Measurements from ENCODE around the gene PHAF1.

DNA sequence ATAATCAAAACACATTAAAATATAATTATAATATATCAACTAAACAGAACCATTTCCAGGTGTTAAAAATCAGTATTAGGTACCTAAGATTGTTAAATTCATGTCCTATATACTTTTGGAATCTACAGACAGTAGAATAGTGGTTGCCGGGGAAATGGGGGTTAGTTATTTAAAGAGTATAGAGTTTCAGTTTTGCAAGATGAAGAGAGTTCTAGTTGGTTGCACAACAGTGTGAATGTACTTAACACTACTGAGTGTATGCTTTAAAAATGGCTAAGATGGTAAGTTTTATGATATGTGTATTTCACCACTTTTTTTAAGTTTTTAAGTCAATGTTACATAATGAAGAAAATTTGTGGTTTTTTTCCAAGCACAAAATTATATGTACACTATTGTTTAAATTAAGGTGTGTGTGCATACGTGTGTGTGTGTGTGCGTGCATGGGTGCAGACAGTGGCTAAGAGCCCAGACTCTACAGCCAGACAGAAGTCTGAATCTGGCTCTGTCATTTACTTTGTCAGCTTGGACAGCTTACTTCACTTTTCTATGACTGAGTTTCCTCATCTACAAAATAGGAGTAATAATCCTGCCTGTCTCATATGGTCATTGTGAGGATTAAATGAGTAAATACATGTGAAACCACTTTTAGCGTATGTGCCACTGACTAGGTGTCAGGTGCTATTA, 25.3 kb upstream of the PHAF1 start:
- TF ChIP-seq, protein P1, sequence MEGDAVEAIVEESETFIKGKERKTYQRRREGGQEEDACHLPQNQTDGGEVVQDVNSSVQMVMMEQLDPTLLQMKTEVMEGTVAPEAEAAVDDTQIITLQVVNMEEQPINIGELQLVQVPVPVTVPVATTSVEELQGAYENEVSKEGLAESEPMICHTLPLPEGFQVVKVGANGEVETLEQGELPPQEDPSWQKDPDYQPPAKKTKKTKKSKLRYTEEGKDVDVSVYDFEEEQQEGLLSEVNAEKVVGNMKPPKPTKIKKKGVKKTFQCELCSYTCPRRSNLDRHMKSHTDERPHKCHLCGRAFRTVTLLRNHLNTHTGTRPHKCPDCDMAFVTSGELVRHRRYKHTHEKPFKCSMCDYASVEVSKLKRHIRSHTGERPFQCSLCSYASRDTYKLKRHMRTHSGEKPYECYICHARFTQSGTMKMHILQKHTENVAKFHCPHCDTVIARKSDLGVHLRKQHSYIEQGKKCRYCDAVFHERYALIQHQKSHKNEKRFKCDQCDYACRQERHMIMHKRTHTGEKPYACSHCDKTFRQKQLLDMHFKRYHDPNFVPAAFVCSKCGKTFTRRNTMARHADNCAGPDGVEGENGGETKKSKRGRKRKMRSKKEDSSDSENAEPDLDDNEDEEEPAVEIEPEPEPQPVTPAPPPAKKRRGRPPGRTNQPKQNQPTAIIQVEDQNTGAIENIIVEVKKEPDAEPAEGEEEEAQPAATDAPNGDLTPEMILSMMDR (IDR thresholded peaks at IDR 0.05 in 8 of 11, conservative IDR thresholded peaks at IDR 0.05 in 3 of 11): no peak
- no peak for TF ChIP-seq POLR2A (IDR thresholded peaks at IDR 0.05)
- no peak for TF ChIP-seq POLR2AphosphoS5 (IDR thresholded peaks at IDR 0.05)
